Osteocyte (in vitro differentiated cells): ENCODE measurements around the gene CBFB. TPM values are rescaled to one million over a fixed set of nuclear protein-coding genes. Genes with fewer than 3 reads are reported as not detected.

Source experiments
- DNase-seq: peaks from one replicate; pipeline ENCODE4 v3.0.0; 2021; ENCODE audit warnings: mixed read lengths; ENCODE audit not compliant: unreplicated experiment; ENCODE audit errors: extremely low spot score
- H3K27ac Mint-ChIP-seq: one replicate; pipeline ENCODE4 v1.8.0; 2021; ENCODE audit warnings: mild to moderate bottlenecking, mixed read lengths; ENCODE audit not compliant: unreplicated experiment
- H3K27me3 Mint-ChIP-seq: one replicate; pipeline ENCODE4 v1.8.0; 2021; ENCODE audit warnings: mixed read lengths; ENCODE audit not compliant: unreplicated experiment
- H3K36me3 Mint-ChIP-seq: one replicate; pipeline ENCODE4 v1.8.0; 2021; ENCODE audit warnings: mixed read lengths; ENCODE audit not compliant: unreplicated experiment
- H3K4me1 Mint-ChIP-seq: one replicate; pipeline ENCODE4 v1.8.0; 2021; ENCODE audit warnings: mixed read lengths; ENCODE audit not compliant: unreplicated experiment
- H3K4me3 Mint-ChIP-seq: one replicate; pipeline ENCODE4 v1.8.0; 2021; ENCODE audit warnings: mild to moderate bottlenecking, moderate library complexity, mixed read lengths; ENCODE audit not compliant: unreplicated experiment
- H3K9me3 Mint-ChIP-seq: one replicate; pipeline ENCODE4 v1.8.0; 2021; ENCODE audit warnings: mixed read lengths; ENCODE audit not compliant: unreplicated experiment
- total RNA-seq: library from RNA; stranded (reverse); gene quantifications from 2 replicates; pipeline ENCODE4 v1.2.1, GENCODE V29; 2021
- TF ChIP-seq, protein P1 (sequence below): fragments of 200-600 bp; sonication (generic); IDR thresholded peaks from 2 replicates; pipeline ENCODE4 v1.5.0; 2021; ENCODE audit warnings: antibody characterized with exemption, mild to moderate bottlenecking, moderate library complexity

CBFB gene
- total RNA-seq, 1 donor from 2014 or later, result 75.2 TPM

DNA sequence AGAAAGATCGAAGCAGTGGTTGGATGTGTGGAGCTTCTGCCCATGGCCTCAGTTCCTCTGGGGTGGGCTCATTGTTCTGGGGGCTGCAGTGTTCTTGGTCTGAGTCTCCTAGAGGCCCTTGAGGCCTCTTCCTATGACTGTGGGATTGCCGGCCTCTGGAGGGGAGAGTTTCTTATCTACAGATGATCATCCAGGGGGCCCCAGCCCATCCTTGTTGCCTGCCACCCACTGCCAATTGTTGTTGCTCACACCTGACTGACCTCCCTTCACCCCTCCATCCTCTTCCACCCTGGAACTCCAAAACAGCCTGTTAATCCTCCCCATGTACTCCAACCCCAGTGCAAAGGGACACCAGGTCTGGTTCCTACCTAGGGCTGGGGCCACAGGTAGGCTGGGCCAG, 116.0 kb downstream of the CBFB start:
- Mint-ChIP-seq H3K36me3 (peaks cover 49% of the 10 kb centered on the region), H3K4me1 (peaks cover 6% of the 10 kb centered on the region), H3K27me3 (no peaks in the 10 kb centered on the region), H3K9me3 (no peaks in the 10 kb centered on the region), H3K27ac (no peak overlapping the region), H3K4me3 (no peak overlapping the region)
- TF ChIP-seq, protein P1, sequence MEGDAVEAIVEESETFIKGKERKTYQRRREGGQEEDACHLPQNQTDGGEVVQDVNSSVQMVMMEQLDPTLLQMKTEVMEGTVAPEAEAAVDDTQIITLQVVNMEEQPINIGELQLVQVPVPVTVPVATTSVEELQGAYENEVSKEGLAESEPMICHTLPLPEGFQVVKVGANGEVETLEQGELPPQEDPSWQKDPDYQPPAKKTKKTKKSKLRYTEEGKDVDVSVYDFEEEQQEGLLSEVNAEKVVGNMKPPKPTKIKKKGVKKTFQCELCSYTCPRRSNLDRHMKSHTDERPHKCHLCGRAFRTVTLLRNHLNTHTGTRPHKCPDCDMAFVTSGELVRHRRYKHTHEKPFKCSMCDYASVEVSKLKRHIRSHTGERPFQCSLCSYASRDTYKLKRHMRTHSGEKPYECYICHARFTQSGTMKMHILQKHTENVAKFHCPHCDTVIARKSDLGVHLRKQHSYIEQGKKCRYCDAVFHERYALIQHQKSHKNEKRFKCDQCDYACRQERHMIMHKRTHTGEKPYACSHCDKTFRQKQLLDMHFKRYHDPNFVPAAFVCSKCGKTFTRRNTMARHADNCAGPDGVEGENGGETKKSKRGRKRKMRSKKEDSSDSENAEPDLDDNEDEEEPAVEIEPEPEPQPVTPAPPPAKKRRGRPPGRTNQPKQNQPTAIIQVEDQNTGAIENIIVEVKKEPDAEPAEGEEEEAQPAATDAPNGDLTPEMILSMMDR, result no peak
- no peak for DNase-seq

DNA sequence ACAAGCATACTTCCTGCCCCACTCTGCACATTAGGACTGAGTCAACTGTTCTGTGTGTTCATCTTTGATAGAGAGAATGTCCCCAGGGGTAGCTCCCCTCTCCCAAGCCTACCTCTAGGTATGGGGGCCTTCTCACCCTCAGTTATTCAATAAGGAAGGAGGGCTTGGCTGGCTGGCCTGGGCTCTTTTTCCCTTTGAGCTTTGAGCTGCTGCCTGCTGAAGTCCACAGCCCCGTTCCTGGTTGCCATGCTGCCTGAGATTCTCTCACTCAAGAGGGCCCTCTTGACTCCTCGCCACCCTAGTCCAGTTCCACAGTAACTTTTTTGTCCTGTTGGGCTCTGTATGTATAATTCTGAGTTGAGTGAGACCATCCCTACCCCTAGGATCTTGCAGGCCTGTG, 116.8 kb downstream of the CBFB start:
- no peak overlapping the region for H3K4me3 Mint-ChIP-seq
- H3K36me3 Mint-ChIP-seq, result peaks cover 42% of the 10 kb centered on the region
- no peaks in the 10 kb centered on the region for H3K27me3 Mint-ChIP-seq
- DNase-seq, result no peak
- no peaks in the 10 kb centered on the region for H3K9me3 Mint-ChIP-seq
- TF ChIP-seq, protein P1, result no peak
- no peak overlapping the region for H3K27ac Mint-ChIP-seq
- H3K4me1 Mint-ChIP-seq, result peaks cover 6% of the 10 kb centered on the region

DNA sequence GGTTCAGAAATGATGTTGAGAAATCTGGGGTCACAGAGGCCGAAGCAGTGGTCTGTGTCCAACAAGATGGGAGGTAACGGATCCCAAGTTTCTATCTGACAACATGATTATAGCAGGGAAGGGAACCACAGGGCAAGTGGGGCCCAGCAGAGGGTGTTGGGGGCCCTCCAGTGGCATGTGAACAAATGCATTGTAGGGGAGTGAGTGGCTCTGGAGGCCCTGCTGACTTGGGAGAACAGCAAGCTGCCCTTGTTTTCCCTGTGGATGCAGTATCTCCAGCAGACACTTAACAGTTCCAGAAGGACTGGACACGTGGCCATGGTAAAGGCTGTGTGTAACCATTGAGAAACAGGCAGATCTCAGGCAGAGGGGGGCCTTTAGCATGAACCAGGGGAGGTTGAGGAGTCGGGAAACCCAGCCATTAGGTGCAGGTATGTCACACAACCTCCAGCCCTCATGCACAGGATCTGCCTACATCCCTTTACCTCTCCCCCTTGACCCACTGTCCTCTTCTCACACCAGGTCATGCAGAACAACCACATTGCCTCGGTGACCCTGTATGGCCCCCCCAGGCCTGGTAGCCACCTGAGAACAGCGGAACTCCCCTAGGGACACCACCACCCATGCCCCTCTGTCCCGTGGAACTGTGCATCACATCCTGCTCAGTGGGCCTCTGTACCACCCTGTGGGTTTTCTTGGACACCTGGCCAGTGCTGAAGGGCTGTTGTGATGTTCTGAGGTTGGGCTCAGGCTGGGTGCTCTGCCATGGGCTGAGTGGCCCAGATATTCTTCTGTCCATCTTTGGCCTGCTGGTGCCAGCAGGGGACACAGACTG, 117.8 kb downstream of the CBFB start:
- Mint-ChIP-seq H3K27ac (no peak overlapping the region), H3K4me3 (no peak overlapping the region), H3K4me1 (peaks cover 10% of the 10 kb centered on the region), H3K36me3 (peaks cover 36% of the 10 kb centered on the region), H3K9me3 (no peaks in the 10 kb centered on the region), H3K27me3 (no peaks in the 10 kb centered on the region)
- no peak for DNase-seq
- TF ChIP-seq, protein P1, result no peak

DNA sequence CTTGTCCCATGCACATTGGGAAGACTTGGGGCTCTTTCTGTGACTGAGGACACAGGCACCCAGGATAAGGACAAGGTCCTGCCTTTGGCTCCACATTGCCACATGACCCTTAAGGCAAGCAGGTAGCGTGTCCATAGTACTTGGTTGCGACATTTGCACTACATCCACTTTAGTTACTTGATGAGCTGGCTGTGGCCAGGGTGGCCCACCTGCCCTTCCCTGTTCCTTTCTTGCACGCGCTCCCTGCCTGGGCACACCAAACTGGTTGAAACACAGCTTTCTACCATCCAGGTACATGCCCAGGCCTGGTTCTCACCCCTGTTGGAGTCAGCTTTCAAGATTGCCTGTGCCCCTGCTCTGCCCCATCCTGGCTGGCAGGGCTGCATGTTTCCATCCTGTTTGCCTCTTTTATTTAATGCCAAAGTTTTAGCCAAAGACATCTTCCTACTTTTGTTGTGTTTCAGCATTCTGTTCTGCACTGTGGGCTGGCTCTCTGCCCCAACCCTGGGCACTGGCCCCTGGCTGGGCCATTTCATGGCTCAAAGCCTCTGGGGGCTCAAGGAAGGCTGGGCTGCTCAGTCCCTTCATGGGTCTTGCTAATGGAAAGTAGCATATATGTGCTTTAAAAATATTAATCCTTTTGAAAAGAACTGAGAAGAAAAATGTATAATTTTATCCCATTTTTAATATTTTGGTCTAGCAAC, 118.6 kb downstream of the CBFB start:
- peaks cover 10% of the 10 kb centered on the region for H3K4me1 Mint-ChIP-seq
- H3K9me3 Mint-ChIP-seq, result no peaks in the 10 kb centered on the region
- peak overlapping the region; percentile 43 for H3K27ac Mint-ChIP-seq

More for the DNA sequence above, 118.6 kb downstream of the CBFB start:
- H3K4me3 Mint-ChIP-seq, result no peak overlapping the region
- no peaks in the 10 kb centered on the region for H3K27me3 Mint-ChIP-seq
- DNase-seq, result no peak
- TF ChIP-seq, protein P1, result no peak
- H3K36me3 Mint-ChIP-seq, result peaks cover 32% of the 10 kb centered on the region
